Heart right ventricle (tissue), 16 donors: ENCODE data around the gene RCAN2. TPM values are rescaled to one million over a fixed set of nuclear protein-coding genes. Genes with fewer than 3 reads are reported as not detected.

Source experiments
- ATAC-seq, 8 donors: fragments of 200-7000 bp; cut with Tn5 transposase; one replicate each; pipeline ENCODE4 v1.9.1; 2020; ENCODE audit warnings: mild to moderate bottlenecking in 8 of 8, moderate library complexity in 8 of 8, moderate number of reproducible peaks in 1 of 8
- DNase-seq, 2 donors: peaks; one replicate each; pipeline ENCODE4 v3.0.0-alpha.2; 2020
- H3K27ac ChIP-seq, 10 donors: fragments of 200-600 bp; sonication (generic) in 2 of 10; one replicate each; pipeline versions ENCODE4 v1.5.0 to v1.8.0; 2020 to 2022; ENCODE audit warnings: mild to moderate bottlenecking in 3 of 10
- H3K27me3 ChIP-seq, 7 donors: fragments of 200-600 bp; one replicate each; pipeline ENCODE4 v1.8.0; 2021 to 2022; ENCODE audit warnings: mild to moderate bottlenecking in 2 of 7
- H3K36me3 ChIP-seq, 9 donors: fragments of 200-600 bp; sonication (generic) in 1 of 9; one replicate each; pipeline versions ENCODE4 v1.5.0 to v1.8.0; 2020 to 2022; ENCODE audit warnings: mild to moderate bottlenecking in 2 of 9
- H3K4me1 ChIP-seq, 9 donors: fragments of 200-600 bp; sonication (generic) in 1 of 9; one replicate each; pipeline versions ENCODE4 v1.5.0 to v1.8.0; 2020 to 2022; ENCODE audit warnings: mild to moderate bottlenecking in 4 of 9
- H3K4me3 ChIP-seq, 10 donors: fragments of 200-600 bp; sonication (generic) in 2 of 10; one replicate each; pipeline versions ENCODE4 v1.5.0 to v1.8.0; 2020 to 2022; ENCODE audit warnings: mild to moderate bottlenecking in 7 of 10, moderate library complexity in 2 of 10
- H3K9me3 ChIP-seq, 11 donors: fragments of 200-600 bp in 10 of 11; sonication (generic) in 2 of 11; one replicate each; pipeline versions ENCODE4 v1.5.0 to v1.8.0; 2013 to 2022; ENCODE audit warnings: mild to moderate bottlenecking in 2 of 11, control low read depth in 1 of 11, moderate library complexity in 1 of 11
- WGBS, 2 donors: extraction: QIAGEN DNeasy Blood & Tissue Kit; methylation state at CpG; one replicate each; pipeline ENCODE4 v1.1.7; 2013; ENCODE audit warnings: inconsistent platforms in 1 of 2; 5-methylcytosine and 5-hydroxymethylcytosine counted together
- intact Hi-C, 10 donors: fragments of 100-400 bp; cut with DNase I; formaldehyde crosslinking; loops; one replicate each; pipeline versions ENCODE4 v1.11.1 to v1.14.2; 2022
- polyA plus RNA-seq, 2 donors: library from polyadenylated mRNA; stranded (reverse); fragments of 200-250 nt; gene quantifications; one replicate each; pipeline ENCODE4 v1.2.3, GENCODE V29; 2013
- total RNA-seq, 10 donors: library from RNA; stranded (reverse); fragmentation: NEBNext Ultra II Directional in 3 of 10; extraction: Animal tissue kit (Norgen Biotek cat#: 25700) in 3 of 10; gene quantifications; one replicate each; pipeline versions ENCODE4 v1.2.1 to v1.2.4, GENCODE V29; 2021 to 2023
- TF ChIP-seq, protein P1 (sequence below), 9 donors: fragments of 200-600 bp; sonication (generic) in 2 of 9; IDR thresholded peaks; one replicate each; pipeline versions ENCODE4 v1.5.0 to v1.8.0; 2021 to 2022; ENCODE audit warnings: antibody characterized with exemption in 9 of 9, mild to moderate bottlenecking in 5 of 9, moderate library complexity in 1 of 9
- donor health status: Arrhythmogenic right ventricular cardiomyopathy.
- donor health status: ischemic (EF 13 %, LVEDD 7.1; RV severe dilation, severe dysfunction).
- donor health status: healthy with polysubstance abuse.
- donor health status: DM: no; HTN: yes; CAD: no.
- donor health status: DM: no; HTN: no; CAD: no.
- donor health status: ischemic (EF 25% LVEDD 6.9; RV normal size, moderate dysfunction).
- donor health status: ischemic (EF 25% LVEDD 5.7; RV mildly dilated, moderate dysfunction).
- donor health status: healthy.
- donor health status: DM: yes; HTN: yes; CAD: no.
- donor health status: Ischemic cardiomyopathy.
- donor health status: ischemic (EF 35%, LVEDD 5.7; RV mildly dilated, moderate dysfunction).
- donor health status: nonischemic (EF 11% LVEDD 7.7; RV severe dilation, severe dysfunction).
- donor health status: DM: yes; HTN: yes; CAD: no.
- donor health status: PGD.
- donor health status: ischemic (EF 29% LVEDD 5.4; RV normal size, mild dysfunction).
- donor health status: nonischemic (EF 23%, LVEDD 6.1; RV moderate dilation, normal function).

Gene RCAN2
- total and polyA plus RNA-seq, 12 donors = 51.0 to 352 (median 298) TPM

DNA sequence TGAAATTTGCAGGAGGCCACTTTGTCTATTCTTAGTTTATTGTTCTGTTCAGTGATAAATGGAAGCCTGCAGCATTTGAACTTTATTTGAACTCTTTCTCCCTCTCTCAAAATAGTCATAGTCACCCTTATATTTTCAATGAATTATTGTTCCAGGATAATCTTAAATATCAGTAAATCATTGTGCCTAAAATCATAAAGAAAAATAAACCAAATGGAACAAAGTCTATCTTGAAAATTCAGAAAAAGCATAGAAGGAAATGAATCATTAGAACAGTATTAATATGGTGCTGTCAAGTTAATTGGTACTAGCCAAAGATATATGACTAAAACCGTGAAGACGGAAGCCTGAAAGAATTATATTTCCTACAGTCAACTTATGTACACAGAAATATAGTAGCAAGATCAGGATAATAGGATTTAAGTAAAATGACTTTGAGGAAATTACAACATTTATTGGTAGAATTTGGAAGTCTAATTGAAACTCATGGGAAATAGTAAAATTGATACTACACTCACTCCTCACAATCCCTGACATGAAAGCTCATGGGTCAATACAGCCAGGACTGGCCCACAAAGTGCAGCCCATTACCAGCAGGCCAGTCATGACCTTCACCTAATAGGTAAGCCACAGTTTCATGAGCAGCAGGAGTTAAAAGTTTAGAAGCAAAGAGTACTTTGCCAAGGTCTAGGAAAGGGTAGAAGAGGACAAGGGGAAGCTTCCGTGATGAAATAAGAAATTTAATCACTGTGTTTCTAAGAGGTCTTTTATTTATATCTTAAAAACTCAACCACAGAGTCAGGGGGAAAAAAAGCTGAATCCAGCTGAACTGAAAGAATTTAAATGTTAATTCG, 200.6 kb downstream of the RCAN2 start:
- Histone ChIP-seq H3K27me3 (no peaks in the 10 kb centered on the region), H3K9me3 (no peaks in the 10 kb centered on the region), H3K27ac (peak overlapping the region in 7 of 10 donors; percentile 1 to 67 (median 23)), H3K36me3 (no peaks in the 10 kb centered on the region), H3K4me3 (no peak overlapping the region), H3K4me1 (peaks cover 7 to 71% (median 47%) of the 10 kb centered on the region in 9 donors)
- DNase-seq (no peak), ATAC-seq (peak in 2 of 8 donors; percentile 31 to 35)
- TF ChIP-seq, protein P1, sequence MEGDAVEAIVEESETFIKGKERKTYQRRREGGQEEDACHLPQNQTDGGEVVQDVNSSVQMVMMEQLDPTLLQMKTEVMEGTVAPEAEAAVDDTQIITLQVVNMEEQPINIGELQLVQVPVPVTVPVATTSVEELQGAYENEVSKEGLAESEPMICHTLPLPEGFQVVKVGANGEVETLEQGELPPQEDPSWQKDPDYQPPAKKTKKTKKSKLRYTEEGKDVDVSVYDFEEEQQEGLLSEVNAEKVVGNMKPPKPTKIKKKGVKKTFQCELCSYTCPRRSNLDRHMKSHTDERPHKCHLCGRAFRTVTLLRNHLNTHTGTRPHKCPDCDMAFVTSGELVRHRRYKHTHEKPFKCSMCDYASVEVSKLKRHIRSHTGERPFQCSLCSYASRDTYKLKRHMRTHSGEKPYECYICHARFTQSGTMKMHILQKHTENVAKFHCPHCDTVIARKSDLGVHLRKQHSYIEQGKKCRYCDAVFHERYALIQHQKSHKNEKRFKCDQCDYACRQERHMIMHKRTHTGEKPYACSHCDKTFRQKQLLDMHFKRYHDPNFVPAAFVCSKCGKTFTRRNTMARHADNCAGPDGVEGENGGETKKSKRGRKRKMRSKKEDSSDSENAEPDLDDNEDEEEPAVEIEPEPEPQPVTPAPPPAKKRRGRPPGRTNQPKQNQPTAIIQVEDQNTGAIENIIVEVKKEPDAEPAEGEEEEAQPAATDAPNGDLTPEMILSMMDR (IDR thresholded peaks at IDR 0.05) = no peak
- intact Hi-C loops = no loop called here
- WGBS, 2 donors = 64 to 66% methylated on average over 4 of the region's 4 CpGs

DNA sequence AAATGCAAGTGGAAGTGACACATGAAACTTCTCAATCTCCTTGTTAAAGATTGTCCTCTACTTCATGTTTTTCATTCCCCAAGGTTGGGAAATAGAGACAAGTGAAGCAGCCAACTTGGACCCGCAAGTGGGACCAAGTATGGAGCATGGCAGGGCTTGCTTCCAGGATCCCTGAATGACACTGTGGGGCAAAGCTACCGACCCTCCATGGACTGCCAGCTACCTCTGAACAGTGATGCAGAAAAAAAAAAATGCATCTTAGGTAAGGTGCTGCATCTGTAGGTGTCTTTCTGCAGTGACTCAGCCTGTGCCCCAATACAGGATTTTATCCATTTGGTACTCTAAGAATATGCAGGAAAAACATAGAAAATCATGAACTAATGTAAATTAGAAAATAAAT, 201.4 kb downstream of the RCAN2 start:
- Histone ChIP-seq H3K27ac (peak overlapping the region in 3 of 10 donors; percentile 23 to 67 (median 47)), H3K27me3 (no peaks in the 10 kb centered on the region), H3K9me3 (no peaks in the 10 kb centered on the region), H3K36me3 (no peaks in the 10 kb centered on the region), H3K4me1 (peaks cover 7 to 68% (median 47%) of the 10 kb centered on the region in 9 donors), H3K4me3 (no peak overlapping the region)
- WGBS, 2 donors = 35 to 56% methylated on average over 2 of the region's 2 CpGs
- ATAC-seq (peak in 6 of 8 donors; percentile 28 to 59 (median 42)), DNase-seq (no peak)
- intact Hi-C loops = no loop called here
- TF ChIP-seq, protein P1 (IDR thresholded peaks at IDR 0.05) = no peak

DNA sequence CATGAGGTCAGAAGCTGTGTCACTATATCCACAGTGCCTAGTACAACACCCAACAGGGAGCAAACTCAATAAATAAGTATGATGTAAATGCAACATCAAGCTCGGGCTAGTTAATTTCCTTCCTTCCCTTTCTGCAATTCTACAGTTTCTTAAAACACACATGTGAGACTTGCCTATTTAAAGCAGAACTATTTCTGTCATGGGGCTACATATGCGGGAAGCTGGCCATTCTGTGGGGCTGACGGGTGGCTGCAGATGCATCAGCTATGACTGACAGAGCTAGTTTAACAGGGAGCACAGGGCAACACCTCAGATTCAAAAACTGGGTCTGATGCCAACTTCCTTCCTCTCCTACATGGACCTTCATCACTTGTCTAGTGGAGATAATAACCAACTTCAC, 202.4 kb downstream of the RCAN2 start:
- intact Hi-C loops = no loop called here
- no peaks in the 10 kb centered on the region for H3K27me3 ChIP-seq
- DNase-seq (no peak), ATAC-seq (peak in 6 of 8 donors; percentile 19 to 56 (median 51))
- no peak overlapping the region for H3K4me3 ChIP-seq
- peak overlapping the region in 3 of 10 donors; percentile 5 to 67 (median 19) for H3K27ac ChIP-seq
- H3K4me1 ChIP-seq = peaks cover 7 to 69% (median 46%) of the 10 kb centered on the region in 9 donors
- H3K9me3 ChIP-seq = no peaks in the 10 kb centered on the region
- TF ChIP-seq, protein P1 (IDR thresholded peaks at IDR 0.05) = no peak
- 19 to 32% methylated on average over 3 of the region's 3 CpGs for WGBS, 2 donors
- H3K36me3 ChIP-seq = no peaks in the 10 kb centered on the region

DNA sequence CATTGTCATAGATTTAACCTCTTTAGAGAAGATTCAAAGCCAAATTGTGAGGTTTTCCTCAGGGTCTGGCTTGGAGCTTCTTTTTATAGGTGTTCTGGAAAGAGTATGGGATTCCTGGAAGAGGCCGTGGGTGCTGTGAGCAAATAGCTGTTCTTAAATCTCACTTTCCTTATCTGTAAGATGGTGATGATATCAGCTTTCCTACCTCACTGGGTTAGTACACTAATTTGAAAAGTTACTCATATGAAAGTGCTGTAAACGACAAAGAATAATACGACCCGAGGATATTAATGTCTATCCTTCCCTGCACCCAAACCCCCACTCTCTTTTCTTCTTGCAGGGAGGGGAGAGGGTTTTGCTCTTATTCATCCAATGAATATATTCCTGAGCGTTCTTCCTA, 203.6 kb downstream of the RCAN2 start:
- 81 to 86% methylated on average over 5 of the region's 5 CpGs for WGBS, 2 donors
- ATAC-seq = no peak
- Histone ChIP-seq H3K36me3 (no peaks in the 10 kb centered on the region), H3K27me3 (no peaks in the 10 kb centered on the region), H3K4me1 (peaks cover 7 to 64% (median 39%) of the 10 kb centered on the region in 9 donors), H3K9me3 (no peaks in the 10 kb centered on the region), H3K27ac (peak overlapping the region in 2 of 10 donors; percentile 19 to 67), H3K4me3 (no peak overlapping the region)
- intact Hi-C loops = no loop called here
- DNase-seq = no peak
- TF ChIP-seq, protein P1 (IDR thresholded peaks at IDR 0.05) = no peak
